ENCODE data around the gene CYTH1. TPM values are rescaled to one million over a fixed set of nuclear protein-coding genes. Genes with fewer than 3 reads are reported as not detected.

Gene CYTH1
- polyA plus RNA-seq, 4 donors = 37.6 to 46.3 (median 38.9) TPM

GRCh38 chr17:78817123-78817522 is 35.0 kb upstream of the CYTH1 start:
- Histone ChIP-seq H3K27ac (ENCODE audit: low read depth in 1 of 3, low read length in 2 of 3) (peak overlapping the region in 1 of 3 donors; percentile 59), H3K4me3 (ENCODE audit: low read depth in 1 of 3, low read length in 3 of 3) (no peak overlapping the region), H3K9me3 (ENCODE audit: control insufficient read depth in 2 of 2, insufficient read depth in 1 of 2, low read depth in 1 of 2, low read length in 1 of 2) (no peaks in the 10 kb centered on the region), H3K4me1 (ENCODE audit: control insufficient read depth in 3 of 3, insufficient read depth in 2 of 3, low read depth in 1 of 3, low read length in 2 of 3) (no peaks in the 10 kb centered on the region), H3K27me3 (ENCODE audit: control insufficient read depth in 3 of 3, insufficient read depth in 3 of 3, low read length in 3 of 3) (no peaks in the 10 kb centered on the region), H3K36me3 (ENCODE audit: control insufficient read depth in 3 of 3, insufficient read depth in 2 of 3, low read depth in 1 of 3, low read length in 3 of 3) (peaks cover 20 to 87% (median 20%) of the 10 kb centered on the region in 3 donors)
- 72 to 86% (median 75%) methylated on average over 6 of the region's 6 CpGs for WGBS, 3 donors
- FAIRE-seq = no peak
- DNase-seq = peak in 1 of 2 donors; percentile 60

- DNase-seq (no peak), FAIRE-seq (no peak)
- no peak overlapping the region for H3K4me3 ChIP-seq (ENCODE audit: low read depth in 1 of 3, low read length in 3 of 3)
- no peaks in the 10 kb centered on the region for H3K4me1 ChIP-seq (ENCODE audit: control insufficient read depth in 3 of 3, insufficient read depth in 2 of 3, low read depth in 1 of 3, low read length in 2 of 3)
- 87 to 96% (median 95%) methylated on average over 7 of the region's 7 CpGs for WGBS, 3 donors
- no peaks in the 10 kb centered on the region for H3K27me3 ChIP-seq (ENCODE audit: control insufficient read depth in 3 of 3, insufficient read depth in 3 of 3, low read length in 3 of 3)
- no peaks in the 10 kb centered on the region for H3K9me3 ChIP-seq (ENCODE audit: control insufficient read depth in 2 of 2, insufficient read depth in 1 of 2, low read depth in 1 of 2, low read length in 1 of 2)
- no peak overlapping the region for H3K27ac ChIP-seq (ENCODE audit: low read depth in 1 of 3, low read length in 2 of 3)
- H3K36me3 ChIP-seq (ENCODE audit: control insufficient read depth in 3 of 3, insufficient read depth in 2 of 3, low read depth in 1 of 3, low read length in 3 of 3) = peaks cover 19 to 86% (median 23%) of the 10 kb centered on the region in 3 donors
Observed at GRCh38 chr17:78815696-78816095, 33.6 kb upstream of the CYTH1 start.

DNA sequence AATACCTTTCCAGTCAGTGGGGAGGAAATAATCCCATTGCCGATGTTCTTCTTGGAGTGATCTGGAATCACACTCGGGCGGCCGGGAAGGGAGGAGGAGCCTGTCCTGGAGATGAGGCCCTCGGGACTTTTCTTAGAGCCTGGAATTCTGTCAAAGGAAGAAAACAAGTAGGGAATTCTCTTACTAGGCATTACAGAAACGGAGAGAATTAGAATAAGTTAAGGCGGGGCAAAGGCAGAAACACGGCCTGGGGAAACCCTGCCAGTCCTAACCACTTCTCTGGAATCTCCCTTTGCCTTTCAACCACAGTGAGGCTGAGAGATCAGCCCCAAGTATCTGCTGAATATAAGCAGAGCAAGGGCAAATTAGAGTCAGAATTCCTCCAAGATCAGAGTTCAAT is 30.8 kb upstream of the CYTH1 start:
- Histone ChIP-seq H3K4me3 (ENCODE audit: low read depth in 1 of 3, low read length in 3 of 3) (no peak overlapping the region), H3K9me3 (ENCODE audit: control insufficient read depth in 2 of 2, insufficient read depth in 1 of 2, low read depth in 1 of 2, low read length in 1 of 2) (no peaks in the 10 kb centered on the region), H3K27me3 (ENCODE audit: control insufficient read depth in 3 of 3, insufficient read depth in 3 of 3, low read length in 3 of 3) (no peaks in the 10 kb centered on the region), H3K36me3 (ENCODE audit: control insufficient read depth in 3 of 3, insufficient read depth in 2 of 3, low read depth in 1 of 3, low read length in 3 of 3) (peaks cover 12 to 80% (median 26%) of the 10 kb centered on the region in 3 donors), H3K27ac (ENCODE audit: low read depth in 1 of 3, low read length in 2 of 3) (no peak overlapping the region), H3K4me1 (ENCODE audit: control insufficient read depth in 3 of 3, insufficient read depth in 2 of 3, low read depth in 1 of 3, low read length in 2 of 3) (no peaks in the 10 kb centered on the region)
- WGBS, 3 donors = 77 to 93% (median 88%) methylated on average over 8 of the region's 8 CpGs
- no peak for FAIRE-seq
- DNase-seq = no peak

DNA sequence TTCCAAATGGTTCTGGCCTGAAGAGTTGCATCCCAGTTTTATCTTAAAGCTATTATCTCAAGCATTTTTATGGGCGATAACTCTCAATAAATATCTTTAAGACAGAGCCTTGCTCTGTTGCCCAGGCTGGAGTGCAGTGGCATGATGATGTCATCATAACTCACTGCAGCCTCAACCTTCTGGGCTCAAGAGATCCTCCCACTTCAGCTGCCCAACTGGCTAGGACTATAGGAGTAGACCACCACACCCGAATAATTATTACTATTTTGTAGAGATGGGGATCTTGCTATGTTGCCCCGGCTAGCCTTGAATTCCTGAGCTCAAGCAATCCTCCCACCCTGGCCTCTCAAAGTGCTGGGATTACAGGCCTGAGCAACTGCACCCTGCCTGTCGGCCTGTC is 26.1 kb upstream of the CYTH1 start:
- 75 to 90% (median 80%) methylated on average over 4 of the region's 4 CpGs for WGBS, 3 donors
- Histone ChIP-seq H3K4me1 (ENCODE audit: control insufficient read depth in 3 of 3, insufficient read depth in 2 of 3, low read depth in 1 of 3, low read length in 2 of 3) (no peaks in the 10 kb centered on the region), H3K9me3 (ENCODE audit: control insufficient read depth in 2 of 2, insufficient read depth in 1 of 2, low read depth in 1 of 2, low read length in 1 of 2) (no peaks in the 10 kb centered on the region), H3K27ac (ENCODE audit: low read depth in 1 of 3, low read length in 2 of 3) (no peak overlapping the region), H3K36me3 (ENCODE audit: control insufficient read depth in 3 of 3, insufficient read depth in 2 of 3, low read depth in 1 of 3, low read length in 3 of 3) (peaks cover 26 to 82% (median 33%) of the 10 kb centered on the region in 3 donors), H3K27me3 (ENCODE audit: control insufficient read depth in 3 of 3, insufficient read depth in 3 of 3, low read length in 3 of 3) (no peaks in the 10 kb centered on the region), H3K4me3 (ENCODE audit: low read depth in 1 of 3, low read length in 3 of 3) (no peak overlapping the region)
- DNase-seq = no peak
- FAIRE-seq = no peak

- 69 to 87% (median 83%) methylated on average over 9 of the region's 9 CpGs for WGBS, 3 donors
- no peak for DNase-seq
- no peaks in the 10 kb centered on the region for H3K9me3 ChIP-seq (ENCODE audit: control insufficient read depth in 2 of 2, insufficient read depth in 1 of 2, low read depth in 1 of 2, low read length in 1 of 2)
Observed at GRCh38 chr17:78806451-78806850, 24.4 kb upstream of the CYTH1 start.

DNA sequence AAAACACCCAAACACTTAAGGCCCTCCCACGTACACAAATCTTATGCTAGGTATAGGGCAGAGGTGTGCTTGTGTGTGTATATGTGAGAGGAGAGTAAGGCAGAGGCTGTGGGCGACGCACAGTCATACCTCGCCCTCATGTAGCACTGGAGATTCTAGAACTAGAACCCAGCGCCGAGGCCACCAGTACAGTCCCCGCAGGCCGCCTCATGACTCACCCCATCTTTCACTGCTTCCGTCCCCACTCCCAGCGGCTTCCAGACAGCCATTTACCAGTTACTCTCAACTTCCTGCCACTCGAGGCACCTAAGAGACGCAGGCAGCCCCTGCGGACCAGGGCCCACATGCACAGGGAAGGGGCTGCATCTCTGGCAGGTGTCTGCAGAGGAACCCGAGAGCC is 23.2 kb upstream of the CYTH1 start:
- WGBS, 3 donors = 76 to 85% (median 83%) methylated on average over 14 of the region's 14 CpGs
- FAIRE-seq = no peak
- DNase-seq = peak in 1 of 2 donors; percentile 47

More at GRCh38 chr17:78806451-78806850, 24.4 kb upstream of the CYTH1 start:
- Histone ChIP-seq H3K27me3 (ENCODE audit: control insufficient read depth in 3 of 3, insufficient read depth in 3 of 3, low read length in 3 of 3) (no peaks in the 10 kb centered on the region), H3K4me1 (ENCODE audit: control insufficient read depth in 3 of 3, insufficient read depth in 2 of 3, low read depth in 1 of 3, low read length in 2 of 3) (no peaks in the 10 kb centered on the region), H3K36me3 (ENCODE audit: control insufficient read depth in 3 of 3, insufficient read depth in 2 of 3, low read depth in 1 of 3, low read length in 3 of 3) (peaks cover 22 to 81% (median 23%) of the 10 kb centered on the region in 3 donors), H3K27ac (ENCODE audit: low read depth in 1 of 3, low read length in 2 of 3) (no peak overlapping the region), H3K4me3 (ENCODE audit: low read depth in 1 of 3, low read length in 3 of 3) (no peak overlapping the region)
- no peak for FAIRE-seq

DNA sequence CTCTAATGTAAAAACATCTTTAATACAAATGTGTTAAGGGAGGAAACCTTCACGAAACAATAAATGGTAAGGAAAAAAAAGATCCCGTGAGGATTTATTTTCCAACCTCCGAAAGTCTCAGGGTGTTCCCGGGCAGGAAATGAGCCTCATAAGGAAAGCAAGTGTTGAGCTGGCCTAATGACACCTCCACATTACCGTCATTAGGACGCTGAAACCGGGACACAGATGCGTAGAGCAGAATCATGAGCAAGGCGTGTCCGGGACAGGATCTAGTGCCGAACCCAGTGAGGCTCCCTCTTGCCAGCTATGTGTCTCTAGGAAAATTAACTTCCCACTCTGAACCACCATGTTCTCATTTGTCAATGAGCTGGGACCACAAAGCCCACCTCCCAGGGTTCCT is 22.7 kb upstream of the CYTH1 start:
- H3K9me3 ChIP-seq (ENCODE audit: control insufficient read depth in 2 of 2, insufficient read depth in 1 of 2, low read depth in 1 of 2, low read length in 1 of 2) = no peaks in the 10 kb centered on the region
- peaks cover 15 to 81% (median 32%) of the 10 kb centered on the region in 3 donors for H3K36me3 ChIP-seq (ENCODE audit: control insufficient read depth in 3 of 3, insufficient read depth in 2 of 3, low read depth in 1 of 3, low read length in 3 of 3)
- no peaks in the 10 kb centered on the region for H3K4me1 ChIP-seq (ENCODE audit: control insufficient read depth in 3 of 3, insufficient read depth in 2 of 3, low read depth in 1 of 3, low read length in 2 of 3)
- FAIRE-seq (no peak), DNase-seq (no peak)
- WGBS, 3 donors = 65 to 78% (median 77%) methylated on average over 11 of the region's 11 CpGs
- H3K27ac ChIP-seq (ENCODE audit: low read depth in 1 of 3, low read length in 2 of 3) = peak overlapping the region in 1 of 3 donors; percentile 88
- H3K27me3 ChIP-seq (ENCODE audit: control insufficient read depth in 3 of 3, insufficient read depth in 3 of 3, low read length in 3 of 3) = no peaks in the 10 kb centered on the region
- H3K4me3 ChIP-seq (ENCODE audit: low read depth in 1 of 3, low read length in 3 of 3) = no peak overlapping the region

More for the DNA sequence above, 23.2 kb upstream of the CYTH1 start:
- Histone ChIP-seq H3K27ac (ENCODE audit: low read depth in 1 of 3, low read length in 2 of 3) (peak overlapping the region in 1 of 3 donors; percentile 88), H3K27me3 (ENCODE audit: control insufficient read depth in 3 of 3, insufficient read depth in 3 of 3, low read length in 3 of 3) (no peaks in the 10 kb centered on the region), H3K9me3 (ENCODE audit: control insufficient read depth in 2 of 2, insufficient read depth in 1 of 2, low read depth in 1 of 2, low read length in 1 of 2) (no peaks in the 10 kb centered on the region), H3K4me1 (ENCODE audit: control insufficient read depth in 3 of 3, insufficient read depth in 2 of 3, low read depth in 1 of 3, low read length in 2 of 3) (no peaks in the 10 kb centered on the region), H3K4me3 (ENCODE audit: low read depth in 1 of 3, low read length in 3 of 3) (no peak overlapping the region), H3K36me3 (ENCODE audit: control insufficient read depth in 3 of 3, insufficient read depth in 2 of 3, low read depth in 1 of 3, low read length in 3 of 3) (peaks cover 17 to 81% (median 29%) of the 10 kb centered on the region in 3 donors)

DNA sequence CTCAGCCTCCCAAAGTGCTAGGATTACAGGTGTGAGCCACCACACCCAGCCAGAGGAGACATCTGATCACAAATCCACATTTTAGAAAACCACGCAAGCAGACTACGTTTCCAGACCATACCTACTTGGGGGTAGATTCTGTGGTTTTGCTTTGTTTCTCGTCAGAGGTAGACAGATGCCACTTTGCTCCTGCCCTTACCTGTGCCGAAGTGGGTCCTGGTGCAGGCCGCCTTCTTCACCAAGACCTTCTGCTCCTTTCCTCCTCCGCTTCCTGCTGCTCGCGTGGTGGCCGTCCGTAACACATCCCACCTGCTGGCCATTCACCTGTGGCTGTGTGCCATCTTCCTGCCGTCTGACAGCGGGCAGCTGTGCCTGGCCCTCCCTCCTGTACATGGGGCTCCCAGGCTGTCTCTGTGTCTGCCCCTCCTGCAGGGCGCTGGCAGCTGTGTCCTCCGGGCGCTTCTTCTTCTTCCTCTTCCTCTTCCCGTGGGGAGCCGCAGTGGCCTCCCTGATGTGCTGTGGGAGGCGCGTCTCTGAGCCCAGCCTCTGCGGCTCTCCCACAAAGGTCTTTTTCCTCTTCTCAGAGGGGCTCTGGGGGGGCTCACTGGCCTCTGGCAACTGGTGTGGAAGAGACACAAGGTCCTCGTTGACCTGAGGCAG is 21.2 kb upstream of the CYTH1 start:
- 75 to 90% (median 81%) methylated on average over 21 of the region's 21 CpGs for WGBS, 3 donors
- no peak for DNase-seq
- Histone ChIP-seq H3K4me1 (ENCODE audit: control insufficient read depth in 3 of 3, insufficient read depth in 2 of 3, low read depth in 1 of 3, low read length in 2 of 3) (no peaks in the 10 kb centered on the region), H3K27ac (ENCODE audit: low read depth in 1 of 3, low read length in 2 of 3) (peak overlapping the region in 1 of 3 donors; percentile 42), H3K9me3 (ENCODE audit: control insufficient read depth in 2 of 2, insufficient read depth in 1 of 2, low read depth in 1 of 2, low read length in 1 of 2) (no peaks in the 10 kb centered on the region), H3K27me3 (ENCODE audit: control insufficient read depth in 3 of 3, insufficient read depth in 3 of 3, low read length in 3 of 3) (no peaks in the 10 kb centered on the region), H3K4me3 (ENCODE audit: low read depth in 1 of 3, low read length in 3 of 3) (no peak overlapping the region), H3K36me3 (ENCODE audit: control insufficient read depth in 3 of 3, insufficient read depth in 2 of 3, low read depth in 1 of 3, low read length in 3 of 3) (peaks cover 16 to 88% (median 34%) of the 10 kb centered on the region in 3 donors)
- FAIRE-seq = no peak

GRCh38 chr17:78802459-78802858 is 20.4 kb upstream of the CYTH1 start:
- Histone ChIP-seq H3K27ac (ENCODE audit: low read depth in 1 of 3, low read length in 2 of 3) (no peak overlapping the region), H3K27me3 (ENCODE audit: control insufficient read depth in 3 of 3, insufficient read depth in 3 of 3, low read length in 3 of 3) (no peaks in the 10 kb centered on the region), H3K9me3 (ENCODE audit: control insufficient read depth in 2 of 2, insufficient read depth in 1 of 2, low read depth in 1 of 2, low read length in 1 of 2) (no peaks in the 10 kb centered on the region), H3K4me3 (ENCODE audit: low read depth in 1 of 3, low read length in 3 of 3) (no peak overlapping the region), H3K36me3 (ENCODE audit: control insufficient read depth in 3 of 3, insufficient read depth in 2 of 3, low read depth in 1 of 3, low read length in 3 of 3) (peaks cover 16 to 90% (median 37%) of the 10 kb centered on the region in 3 donors), H3K4me1 (ENCODE audit: control insufficient read depth in 3 of 3, insufficient read depth in 2 of 3, low read depth in 1 of 3, low read length in 2 of 3) (no peaks in the 10 kb centered on the region)
- DNase-seq = no peak
- WGBS, 3 donors = 94 to 97% (median 96%) methylated on average over 14 of the region's 14 CpGs
- FAIRE-seq = no peak

All from small intestine (tissue), 7 donors.